GM18498 (cell line): ENCODE measurements around the gene NCAM1.
"Not testable (repeated sequence)": the region's sequence is repeated elsewhere in the genome, so short reads cannot be mapped to it uniquely, and the experiment has no call there.

Experiments used
- ATAC-seq: cut with Tn5 transposase; IDR thresholded peaks from one replicate; pipeline ENCODE4 v1.9.1; 2021; ENCODE audit warnings: mild to moderate bottlenecking, moderate library complexity; ENCODE audit not compliant: unreplicated experiment

NCAM1 gene

GRCh38 chr11:113018913-113019312 lies 57.7 kb downstream of the NCAM1 start:
- ATAC-seq = no peak

- ATAC-seq = no peak
These were observed 58.5 kb downstream of the NCAM1 start for GRCh38 chr11:113019711-113020110.

GRCh38 chr11:113021111-113021510 lies 59.9 kb downstream of the NCAM1 start:
- no peak for ATAC-seq

- ATAC-seq = no peak
These were observed 61.0 kb downstream of the NCAM1 start for GRCh38 chr11:113022262-113022661.

GRCh38 chr11:113023228-113023627 lies 62.0 kb downstream of the NCAM1 start:
- no peak for ATAC-seq

GRCh38 chr11:113023986-113024385 lies 62.8 kb downstream of the NCAM1 start:
- no peak for ATAC-seq

- no peak for ATAC-seq
These were observed 65.6 kb downstream of the NCAM1 start for GRCh38 chr11:113026778-113027177.

- ATAC-seq = no peak
These were observed 73.4 kb downstream of the NCAM1 start for GRCh38 chr11:113034576-113034975.

- no peak for ATAC-seq
These were observed 74.5 kb downstream of the NCAM1 start for GRCh38 chr11:113035708-113036107.

- ATAC-seq = no peak
These were observed 82.5 kb downstream of the NCAM1 start for GRCh38 chr11:113043698-113044097.

- no peak for ATAC-seq
These were observed 83.9 kb downstream of the NCAM1 start for GRCh38 chr11:113045146-113045545.

- ATAC-seq = no peak
These were observed 85.6 kb downstream of the NCAM1 start for GRCh38 chr11:113046866-113047265.

GRCh38 chr11:113048820-113049768 lies 87.9 kb downstream of the NCAM1 start:
- ATAC-seq = no peak

GRCh38 chr11:113053042-113053441 lies 91.8 kb downstream of the NCAM1 start:
- not testable (repeated sequence) for ATAC-seq

- ATAC-seq = no peak
These were observed 95.8 kb downstream of the NCAM1 start for GRCh38 chr11:113057038-113057437.

- no peak for ATAC-seq
These were observed 98.3 kb downstream of the NCAM1 start for GRCh38 chr11:113059548-113059947.

- no peak for ATAC-seq
These were observed 104.1 kb downstream of the NCAM1 start for GRCh38 chr11:113065330-113065729.

GRCh38 chr11:113072237-113072858 lies 111.1 kb downstream of the NCAM1 start:
- ATAC-seq = no peak

GRCh38 chr11:113073290-113073953 lies 112.2 kb downstream of the NCAM1 start:
- no peak for ATAC-seq

- ATAC-seq = no peak
These were observed 114.4 kb downstream of the NCAM1 start for GRCh38 chr11:113075586-113076095.

- no peak for ATAC-seq
These were observed 116.2 kb downstream of the NCAM1 start for GRCh38 chr11:113077379-113077778.
